Peyer's patch (tissue), 4 donors: Measurements from ENCODE around the gene SLC25A22.

Source experiments
- POLR2A ChIP-seq, 2 donors: fragments of 450-650 bp; IDR thresholded peaks; one replicate each; pipeline ENCODE4 v1.5.1; 2017; ENCODE audit warnings: antibody characterized with exemption in 2 of 2, mild to moderate bottlenecking in 2 of 2, moderate library complexity in 2 of 2
- TF ChIP-seq, protein P1 (sequence below), 6 experiments: fragments of 450-650 bp in 4 of 6; fragments of 200-600 bp in 2 of 6; sonication (generic) in 1 of 6; IDR thresholded peaks; one replicate each; pipeline ENCODE4 v1.5.1; 2017 to 2019; ENCODE audit warnings: antibody characterized with exemption in 6 of 6, mild to moderate bottlenecking in 3 of 6, moderate library complexity in 1 of 6

DNA sequence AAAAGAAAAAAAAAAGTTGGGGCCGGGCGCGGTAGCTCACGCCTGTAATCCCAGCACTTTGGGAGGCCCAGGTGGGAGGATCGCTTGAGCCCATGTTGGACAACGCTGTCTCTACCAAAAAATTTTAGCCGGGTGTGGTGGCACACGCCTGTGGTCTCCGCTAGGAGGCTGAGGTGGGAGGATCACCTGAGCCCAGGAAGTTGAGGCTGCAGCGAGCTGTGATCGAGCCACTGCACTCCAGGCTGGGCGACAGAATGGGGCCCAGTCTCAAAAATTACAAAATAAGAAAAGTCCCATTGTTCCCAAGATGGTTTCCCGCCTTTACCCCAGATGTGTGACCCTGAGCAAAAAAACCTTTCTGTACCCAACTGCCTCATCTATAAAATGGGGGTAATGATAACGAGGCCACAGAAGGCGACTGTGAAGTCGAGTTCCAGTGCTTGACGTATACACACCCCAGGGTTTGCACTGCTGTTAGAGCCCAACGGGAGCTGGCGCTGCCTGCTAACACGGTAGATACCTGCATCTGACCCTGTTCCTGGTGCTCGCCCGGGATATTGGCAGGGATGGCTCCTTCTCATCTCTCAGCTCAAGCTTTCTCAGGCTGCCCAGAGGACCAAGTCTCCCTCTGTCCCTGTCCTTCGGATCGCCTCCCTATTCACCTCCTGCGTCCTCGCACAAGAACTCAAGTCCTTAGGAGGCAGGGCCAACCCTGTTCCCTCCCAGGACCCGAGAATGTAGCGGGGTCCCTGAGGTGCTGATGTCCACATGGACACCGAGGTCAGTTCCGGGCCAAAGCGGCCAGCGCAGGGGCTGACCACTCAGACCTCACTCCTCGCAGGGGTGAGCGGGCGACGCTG lies 10.6 kb upstream of the SLC25A22 start:
- TF ChIP-seq, protein P1, sequence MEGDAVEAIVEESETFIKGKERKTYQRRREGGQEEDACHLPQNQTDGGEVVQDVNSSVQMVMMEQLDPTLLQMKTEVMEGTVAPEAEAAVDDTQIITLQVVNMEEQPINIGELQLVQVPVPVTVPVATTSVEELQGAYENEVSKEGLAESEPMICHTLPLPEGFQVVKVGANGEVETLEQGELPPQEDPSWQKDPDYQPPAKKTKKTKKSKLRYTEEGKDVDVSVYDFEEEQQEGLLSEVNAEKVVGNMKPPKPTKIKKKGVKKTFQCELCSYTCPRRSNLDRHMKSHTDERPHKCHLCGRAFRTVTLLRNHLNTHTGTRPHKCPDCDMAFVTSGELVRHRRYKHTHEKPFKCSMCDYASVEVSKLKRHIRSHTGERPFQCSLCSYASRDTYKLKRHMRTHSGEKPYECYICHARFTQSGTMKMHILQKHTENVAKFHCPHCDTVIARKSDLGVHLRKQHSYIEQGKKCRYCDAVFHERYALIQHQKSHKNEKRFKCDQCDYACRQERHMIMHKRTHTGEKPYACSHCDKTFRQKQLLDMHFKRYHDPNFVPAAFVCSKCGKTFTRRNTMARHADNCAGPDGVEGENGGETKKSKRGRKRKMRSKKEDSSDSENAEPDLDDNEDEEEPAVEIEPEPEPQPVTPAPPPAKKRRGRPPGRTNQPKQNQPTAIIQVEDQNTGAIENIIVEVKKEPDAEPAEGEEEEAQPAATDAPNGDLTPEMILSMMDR (IDR thresholded peaks at IDR 0.05) = peak in 2 of 6 experiments; percentile 12 to 18
- no peak for TF ChIP-seq POLR2A (IDR thresholded peaks at IDR 0.05)
